COLO668 (cell line): ENCODE results near the gene CBLB.

Experiments
- DNase-seq: peaks from one replicate; lab custom pipeline; 2025; ENCODE audit not compliant: unreplicated experiment; lab: John Stamatoyannopoulos, UW

CBLB gene

GRCh38 chr3:105791919-105792786 is 76.7 kb downstream of the CBLB start:
- DNase-seq: no peak

- DNase-seq: no peak
Measured at GRCh38 chr3:105791131-105791530, 77.7 kb downstream of the CBLB start.

GRCh38 chr3:105790534-105790933 is 78.3 kb downstream of the CBLB start:
- DNase-seq: no peak

- no peak for DNase-seq
Measured at GRCh38 chr3:105788593-105788992, 80.2 kb downstream of the CBLB start.

GRCh38 chr3:105787453-105787852 is 81.4 kb downstream of the CBLB start:
- no peak for DNase-seq

- no peak for DNase-seq
Measured at GRCh38 chr3:105786990-105787389, 81.8 kb downstream of the CBLB start.

- no peak for DNase-seq
Measured at GRCh38 chr3:105786241-105786640, 82.6 kb downstream of the CBLB start.

GRCh38 chr3:105785803-105786202 is 83.0 kb downstream of the CBLB start:
- no peak for DNase-seq

- no peak for DNase-seq
Measured at GRCh38 chr3:105783631-105784030, 85.2 kb downstream of the CBLB start.

GRCh38 chr3:105781871-105782270 is 86.9 kb downstream of the CBLB start:
- no peak for DNase-seq

GRCh38 chr3:105780107-105780506 is 88.7 kb downstream of the CBLB start:
- DNase-seq: no peak

- DNase-seq: no peak
Measured at GRCh38 chr3:105775368-105775767, 93.4 kb downstream of the CBLB start.

GRCh38 chr3:105774444-105775180 is 94.2 kb downstream of the CBLB start:
- no peak for DNase-seq

- DNase-seq: no peak
Measured at GRCh38 chr3:105773291-105773690, 95.5 kb downstream of the CBLB start.

- DNase-seq: no peak
Measured at GRCh38 chr3:105772635-105773034, 96.2 kb downstream of the CBLB start.

GRCh38 chr3:105771392-105771791 is 97.4 kb downstream of the CBLB start:
- no peak for DNase-seq

GRCh38 chr3:105770410-105770809 is 98.4 kb downstream of the CBLB start:
- DNase-seq: no peak

- no peak for DNase-seq
Measured at GRCh38 chr3:105767776-105768175, 101.0 kb downstream of the CBLB start.

- DNase-seq: no peak
Measured at GRCh38 chr3:105767216-105767615, 101.6 kb downstream of the CBLB start.

GRCh38 chr3:105765308-105765639 is 103.5 kb downstream of the CBLB start:
- no peak for DNase-seq

GRCh38 chr3:105764378-105765307 is 104.2 kb downstream of the CBLB start:
- DNase-seq: no peak
